HEK293T (cell line): Measurements from ENCODE around the gene BTBD9.

Experiments
- BHLHE40 ChIP-seq: fragments of 450-650 bp; IDR thresholded peaks from 2 replicates; pipeline ENCODE4 v1.6.1; 2016; ENCODE audit warnings: mild to moderate bottlenecking, moderate library complexity, borderline replicate concordance
- CTBP1 ChIP-seq: fragments of 450-650 bp; IDR thresholded peaks from 2 replicates; pipeline ENCODE4 v1.6.1; 2016; ENCODE audit warnings: borderline replicate concordance
- FOXK2 ChIP-seq: fragments of 450-650 bp; IDR thresholded peaks from 2 replicates; pipeline ENCODE4 v1.6.1; 2016; ENCODE audit warnings: mild to moderate bottlenecking
- FOXM1 ChIP-seq: fragments of 450-650 bp; IDR thresholded peaks from 2 replicates; pipeline ENCODE4 v1.6.1; 2017; ENCODE audit warnings: mild to moderate bottlenecking, borderline replicate concordance
- LEF1 ChIP-seq: fragments of 450-650 bp; IDR thresholded peaks from 2 replicates; pipeline ENCODE4 v1.6.1; 2017; ENCODE audit warnings: mild to moderate bottlenecking, borderline replicate concordance
- NFRKB ChIP-seq: fragments of 450-650 bp; IDR thresholded peaks from 2 replicates; pipeline ENCODE4 v1.6.1; 2016; ENCODE audit warnings: mild to moderate bottlenecking, moderate library complexity
- PKNOX1 ChIP-seq: fragments of 450-650 bp; IDR thresholded peaks from 2 replicates; pipeline ENCODE4 v1.6.1; 2016
- SP1 ChIP-seq: fragments of 450-650 bp; IDR thresholded peaks from 2 replicates; pipeline ENCODE4 v1.6.1; 2017
- SUZ12 ChIP-seq: fragments of 450-650 bp; IDR thresholded peaks from 2 replicates; pipeline ENCODE4 v1.6.1; 2016; ENCODE audit warnings: mild to moderate bottlenecking
- TARDBP ChIP-seq: fragments of 450-650 bp; IDR thresholded peaks from 2 replicates; pipeline ENCODE4 v1.6.1; 2016
- ZNF384 ChIP-seq: fragments of 450-650 bp; IDR thresholded peaks from 2 replicates; pipeline ENCODE4 v1.6.1; 2016

GRCh38 chr6:38571721-38572120 lies 68.0 kb downstream of the BTBD9 start:
- TF ChIP-seq BHLHE40: no peak
- TF ChIP-seq NFRKB: no peak
- TF ChIP-seq SP1: no peak
- no peak for TF ChIP-seq TARDBP
- TF ChIP-seq LEF1: no peak
- no peak for TF ChIP-seq CTBP1
- TF ChIP-seq ZNF384: no peak
- no peak for TF ChIP-seq FOXM1
- TF ChIP-seq SUZ12: no peak
- no peak for TF ChIP-seq PKNOX1
- no peak for TF ChIP-seq FOXK2
